Measurements from ENCODE around the gene PABPN1.
A peak's percentile ranks its signal among the peaks of the same experiment; 100 is the strongest.
"Not testable (repeated sequence)": the region's sequence is repeated elsewhere in the genome, so short reads cannot be mapped to it uniquely, and the experiment has no call there.

PABPN1 gene
- 26.5 to 32.6 reads per million in 2 donors for total RNA-seq

DNA sequence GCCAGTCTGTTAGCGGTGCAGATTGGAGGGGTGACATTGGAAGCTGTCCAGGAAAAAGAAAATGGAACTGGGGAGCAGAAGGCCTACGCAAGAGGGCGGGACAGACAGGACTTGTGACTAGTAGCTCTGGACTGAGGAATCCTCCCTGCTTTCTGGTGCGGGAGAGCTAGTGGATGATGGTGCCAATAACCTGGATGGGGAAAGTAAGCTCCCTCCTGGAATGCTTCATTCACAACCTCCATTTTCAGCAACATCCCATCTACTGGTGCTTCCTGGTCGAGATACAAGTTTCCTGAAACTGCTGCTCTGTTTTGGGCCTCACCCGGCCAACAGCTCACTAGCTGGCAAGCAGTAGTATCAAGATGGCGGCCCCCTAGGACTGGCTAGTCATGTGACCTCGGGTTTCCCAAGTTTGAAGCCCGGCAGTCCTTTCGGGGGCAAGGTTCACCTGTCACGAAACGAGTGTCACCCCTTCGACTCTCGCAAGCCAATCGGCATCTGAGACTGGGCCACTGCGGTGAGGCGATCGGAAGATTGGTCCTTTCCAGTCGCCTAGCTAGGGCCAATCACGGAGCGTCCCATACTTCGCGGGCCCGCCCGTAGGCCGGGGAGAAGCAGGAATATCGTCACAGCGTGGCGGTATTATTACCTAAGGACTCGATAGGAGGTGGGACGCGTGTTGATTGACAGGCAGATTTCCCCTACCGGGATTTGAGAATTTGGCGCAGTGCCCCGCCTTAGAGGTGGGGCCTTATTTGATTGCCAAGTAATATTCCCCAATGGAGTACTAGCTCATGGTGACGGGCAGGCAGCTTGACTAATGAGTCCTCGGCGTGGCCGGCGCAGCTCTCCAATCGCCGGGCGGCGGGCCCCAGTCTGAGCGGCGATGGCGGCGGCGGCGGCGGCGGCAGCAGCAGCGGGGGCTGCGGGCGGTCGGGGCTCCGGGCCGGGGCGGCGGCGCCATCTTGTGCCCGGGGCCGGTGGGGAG, at the start of gene PABPN1:
PABPN1 (plus strand) TSS at position 874 of the 988 bp plus-strand sequence; CDS start at position 887, 13 bp downstream.
- DNase-seq, result peak; percentile 91

DNA sequence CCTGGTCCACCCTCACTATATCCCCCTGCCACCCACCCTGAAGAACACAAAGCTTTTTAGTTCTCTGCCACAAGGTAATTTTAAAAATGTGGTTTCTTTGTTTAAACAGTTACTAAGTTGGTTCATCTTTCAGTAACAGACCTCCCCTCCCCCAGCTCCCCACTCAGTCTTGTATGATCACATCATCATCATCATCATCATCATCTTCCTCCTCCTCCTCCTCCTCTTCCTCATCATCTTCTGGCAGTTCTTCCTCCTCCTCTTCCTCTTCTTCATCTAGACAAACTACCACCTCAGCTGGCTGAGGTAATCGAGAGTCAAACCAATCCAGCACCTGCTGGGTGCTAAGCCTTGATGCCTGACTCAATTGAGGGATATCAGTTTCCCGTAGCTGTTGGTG, 45.8 kb upstream of the PABPN1 start:
- no peak for DNase-seq

- DNase-seq, result no peak
Measured at GRCh38 chr14:23277189-23277588, 44.1 kb upstream of the PABPN1 start.

DNA sequence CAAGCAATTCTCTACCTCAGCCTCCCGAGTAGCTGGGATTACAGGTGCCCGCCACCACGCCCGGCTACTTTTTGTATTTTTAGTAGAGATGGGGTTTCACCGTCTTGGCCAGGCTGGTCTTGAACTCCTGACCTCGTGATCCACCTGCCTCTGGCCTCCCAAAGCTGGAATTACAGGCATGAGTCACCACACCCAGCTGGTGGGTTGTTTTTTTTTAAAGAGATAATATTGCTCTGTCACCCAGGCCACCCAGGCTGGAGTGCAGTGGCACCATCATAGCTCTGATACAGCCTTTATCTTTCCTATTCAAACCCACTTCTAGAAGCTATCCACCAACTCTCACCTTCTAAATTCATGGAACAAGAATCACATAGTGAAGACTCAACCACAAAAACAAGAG, 43.3 kb upstream of the PABPN1 start:
- DNase-seq, result not testable (repeated sequence)

GRCh38 chr14:23281247-23281646, 40.0 kb upstream of the PABPN1 start:
- no peak for DNase-seq

DNA sequence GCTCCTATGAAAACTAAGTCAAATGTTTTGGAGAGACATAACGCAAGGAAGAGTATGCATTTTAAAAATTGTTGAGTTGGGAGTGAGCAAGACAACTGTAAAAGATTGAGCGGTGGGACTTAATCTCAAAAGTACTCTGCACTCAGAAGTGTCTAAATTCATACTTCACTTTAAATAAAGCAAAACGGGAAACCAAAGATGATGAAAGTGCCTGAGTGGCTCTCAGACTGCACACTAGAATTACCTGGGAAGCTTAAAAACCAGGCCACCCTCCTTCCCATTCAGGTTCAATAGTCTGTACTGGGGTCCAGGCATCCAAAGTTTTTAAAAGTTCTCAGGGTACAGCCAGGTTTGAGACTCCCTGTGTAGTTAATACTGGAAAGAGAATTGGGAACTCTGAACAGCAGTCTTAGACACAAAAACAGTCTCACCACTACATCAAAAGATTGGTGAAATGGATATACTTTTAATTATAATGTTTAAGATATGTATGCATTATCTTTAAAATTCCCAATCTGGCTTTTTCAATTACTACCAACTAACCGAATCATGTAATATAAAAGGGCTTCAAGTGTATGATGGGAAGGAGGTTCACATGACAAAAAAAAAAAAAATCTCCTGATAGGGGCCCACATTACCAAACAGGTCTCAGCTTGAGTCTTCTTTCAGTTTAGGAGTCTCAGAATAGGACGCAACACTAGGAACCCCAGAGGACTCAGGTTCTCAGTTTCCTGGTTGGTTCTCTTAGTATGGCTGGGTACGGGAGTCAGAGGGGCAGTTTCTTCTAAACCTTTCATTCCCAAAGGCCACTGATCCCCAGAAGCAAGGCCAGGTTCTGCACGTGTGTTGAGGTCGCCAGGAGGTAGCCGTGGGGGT, 36.4 kb upstream of the PABPN1 start:
- DNase-seq, result no peak

DNA sequence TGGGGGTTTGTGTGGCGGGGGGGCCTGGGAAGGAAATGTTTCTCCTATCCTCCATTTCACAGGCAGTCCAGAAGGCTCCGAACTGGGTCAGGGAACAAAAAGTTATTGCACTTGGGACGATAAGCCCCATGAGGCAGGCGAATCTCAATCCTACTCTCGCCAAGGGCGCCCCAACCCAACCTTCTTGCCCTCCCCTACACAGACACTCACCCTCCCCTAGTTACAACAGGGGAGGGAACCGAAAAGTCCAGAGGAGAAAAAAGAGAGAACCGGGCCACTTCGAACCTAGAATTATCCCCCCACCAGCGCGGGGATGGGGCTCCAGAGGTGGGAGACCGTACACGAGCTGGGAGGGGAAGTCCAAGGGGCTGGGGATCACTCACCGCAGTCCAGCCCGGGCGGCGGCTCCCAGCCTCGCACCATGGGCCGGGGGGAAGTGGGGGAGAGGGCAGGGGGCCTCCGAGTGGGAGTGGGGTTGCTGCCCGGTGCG, 35.7 kb upstream of the PABPN1 start:
- DNase-seq, result no peak

GRCh38 chr14:23286020-23286901, 35.0 kb upstream of the PABPN1 start, which contains the start of gene HOMEZ:
Gene HOMEZ (minus strand): TSS chr14:23286132. CDS start chr14:23285952, 180 bp downstream.
- DNase-seq, result peak; percentile 97

GRCh38 chr14:23286902-23287479, 34.3 kb upstream of the PABPN1 start:
- no peak for DNase-seq

GRCh38 chr14:23294734-23295561, 26.3 kb upstream of the PABPN1 start:
- DNase-seq, result peak; percentile 43

- DNase-seq, result no peak
Measured at GRCh38 chr14:23296012-23296777, 25.1 kb upstream of the PABPN1 start.

- DNase-seq, result no peak
Measured at GRCh38 chr14:23297096-23297495, 24.2 kb upstream of the PABPN1 start.

DNA sequence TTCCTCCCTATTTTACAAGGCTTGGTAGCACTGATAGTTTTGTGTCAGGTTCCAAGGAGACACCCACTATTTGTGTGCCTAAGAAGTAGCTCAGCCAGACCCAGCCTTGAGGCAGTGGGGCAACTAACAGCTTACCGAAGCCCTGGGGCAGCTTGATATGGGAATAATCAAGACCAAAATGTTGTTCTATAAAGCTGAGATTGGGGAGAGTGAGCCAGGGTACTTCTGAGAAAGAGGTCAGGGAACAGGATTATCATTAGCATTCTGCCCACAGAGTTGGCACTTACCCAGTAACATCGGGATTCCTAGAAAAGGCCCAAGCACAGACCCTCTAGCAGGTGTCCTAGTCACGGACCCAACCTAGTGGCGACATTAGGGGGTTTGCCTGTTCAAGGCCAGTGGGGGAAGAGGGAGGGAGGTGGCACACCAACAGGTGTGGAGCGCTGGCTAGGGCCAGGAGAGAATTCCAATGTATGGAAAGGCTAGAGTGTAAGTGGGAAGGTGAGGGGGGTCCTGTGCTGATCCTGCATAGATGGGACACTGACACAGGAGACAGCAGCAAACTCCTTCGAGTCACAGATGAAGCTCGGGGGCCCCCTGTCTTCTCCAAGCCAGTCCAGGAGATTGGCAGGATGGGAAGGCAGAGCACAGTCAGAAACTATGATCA, 23.5 kb upstream of the PABPN1 start:
- no peak for DNase-seq

DNA sequence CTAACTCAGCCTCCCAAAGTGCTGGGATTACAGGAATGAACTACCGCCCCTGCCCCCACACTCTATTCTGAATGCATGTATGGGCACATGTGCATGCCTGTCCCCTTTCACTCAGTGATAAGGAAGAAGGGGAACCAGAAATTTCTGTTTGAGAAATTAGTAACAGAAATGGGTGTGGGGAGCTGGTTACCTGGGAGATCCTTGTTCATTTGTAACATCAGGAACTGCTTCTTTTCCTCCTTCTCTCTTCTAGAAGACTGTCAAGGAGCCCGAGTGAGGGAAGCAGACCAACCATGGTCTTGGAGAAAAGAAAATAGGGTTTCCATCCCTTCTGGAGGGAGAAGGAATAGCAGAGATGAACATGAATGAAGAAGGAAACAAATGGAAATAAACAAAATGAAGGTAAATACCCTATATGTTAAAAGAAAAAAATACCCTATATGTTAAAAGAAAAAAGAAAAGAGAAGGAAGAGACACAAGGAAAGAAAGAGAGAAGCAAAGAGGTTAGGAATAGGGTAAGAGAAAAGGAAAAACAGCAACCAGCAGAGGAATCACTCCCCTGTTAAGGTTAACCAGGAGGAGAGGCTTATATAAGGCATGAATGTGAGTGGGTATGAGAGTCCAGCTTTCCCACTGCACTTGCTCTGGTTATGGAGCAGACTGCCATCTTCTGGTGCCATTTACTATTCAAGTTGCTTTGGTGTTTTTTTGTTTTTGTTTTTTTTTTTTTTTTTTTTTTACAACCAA, 21.9 kb upstream of the PABPN1 start:
- DNase-seq, result no peak

DNA sequence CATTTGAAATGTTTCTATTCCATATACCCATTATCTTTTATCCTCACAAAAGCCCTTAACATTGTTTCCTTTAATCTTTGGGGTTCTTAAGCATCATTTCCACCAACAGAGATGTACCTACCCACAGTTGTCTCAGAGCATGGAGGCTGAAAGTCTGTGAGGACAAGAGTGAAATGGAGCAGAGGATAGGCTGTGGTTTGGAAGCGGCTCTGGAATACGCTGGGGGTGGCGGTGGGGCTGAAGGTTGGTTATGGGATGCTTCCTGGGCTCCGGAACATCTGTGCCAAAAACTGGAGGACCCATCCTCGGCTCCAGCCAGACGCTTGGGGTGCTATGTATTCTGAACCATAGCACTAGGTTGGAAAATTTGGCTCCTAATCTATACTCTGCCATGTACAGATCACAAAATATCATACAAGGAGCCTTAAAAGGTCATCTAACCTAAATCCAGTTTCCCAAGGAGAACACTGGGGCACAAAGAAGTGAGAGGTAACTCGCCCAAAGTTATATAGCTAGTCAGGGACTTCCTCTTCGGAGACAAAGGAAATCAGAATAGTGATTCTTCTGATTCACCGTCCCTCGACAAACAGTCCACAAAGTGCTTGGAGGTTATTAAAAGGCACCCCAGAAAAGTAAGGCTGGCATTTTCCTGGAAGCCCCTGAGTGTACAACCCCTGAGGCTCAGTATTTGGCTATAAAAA, 21.1 kb upstream of the PABPN1 start:
- no peak for DNase-seq

GRCh38 chr14:23300687-23301223, 20.5 kb upstream of the PABPN1 start:
- DNase-seq, result no peak

DNA sequence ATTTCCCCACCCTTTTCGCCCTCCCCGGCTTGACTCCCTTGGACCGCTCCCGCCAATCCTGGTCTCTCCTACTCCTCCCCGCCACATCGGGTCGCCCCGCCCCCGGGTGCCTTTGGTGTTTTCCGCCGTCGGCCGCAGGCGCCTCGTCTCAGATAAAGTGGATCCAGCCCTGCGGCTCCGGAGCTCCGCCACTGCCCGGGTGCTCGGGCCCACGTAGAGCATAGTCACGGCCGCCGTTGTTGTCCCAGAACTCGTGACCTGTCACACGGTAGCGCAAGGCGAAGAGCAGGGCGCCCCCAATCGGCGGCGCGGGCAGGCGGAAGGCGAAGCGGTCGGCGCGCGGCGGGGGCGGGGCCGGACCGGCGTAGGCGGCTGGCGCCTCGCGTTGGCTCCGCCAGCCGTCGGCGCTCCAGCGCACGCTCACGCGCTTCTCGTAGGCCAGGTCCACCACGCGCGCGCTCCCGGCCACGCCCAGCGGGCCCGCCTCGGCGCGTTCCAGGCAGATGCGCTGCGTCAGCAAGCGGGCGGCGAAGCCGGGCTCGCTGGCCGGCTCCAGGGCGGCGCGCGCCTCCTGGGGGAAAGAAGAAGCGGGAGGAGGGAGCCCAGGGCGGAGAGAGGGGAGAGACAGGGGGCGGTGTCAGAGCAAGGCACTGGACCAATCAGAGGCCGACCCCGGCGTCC, 19.8 kb upstream of the PABPN1 start:
- peak; percentile 94 for DNase-seq

Measured in T-helper 9 cell (primary cell).